ENCODE measurements around the gene SLC22A17. TPM values are rescaled to one million over a fixed set of nuclear protein-coding genes. Genes with fewer than 3 reads are reported as not detected.
"Not testable (repeated sequence)": the region's sequence is repeated elsewhere in the genome, so short reads cannot be mapped to it uniquely, and the experiment has no call there.

SLC22A17 gene
- total RNA-seq, 1 donor from 2014 or later = 22.2 TPM

DNA sequence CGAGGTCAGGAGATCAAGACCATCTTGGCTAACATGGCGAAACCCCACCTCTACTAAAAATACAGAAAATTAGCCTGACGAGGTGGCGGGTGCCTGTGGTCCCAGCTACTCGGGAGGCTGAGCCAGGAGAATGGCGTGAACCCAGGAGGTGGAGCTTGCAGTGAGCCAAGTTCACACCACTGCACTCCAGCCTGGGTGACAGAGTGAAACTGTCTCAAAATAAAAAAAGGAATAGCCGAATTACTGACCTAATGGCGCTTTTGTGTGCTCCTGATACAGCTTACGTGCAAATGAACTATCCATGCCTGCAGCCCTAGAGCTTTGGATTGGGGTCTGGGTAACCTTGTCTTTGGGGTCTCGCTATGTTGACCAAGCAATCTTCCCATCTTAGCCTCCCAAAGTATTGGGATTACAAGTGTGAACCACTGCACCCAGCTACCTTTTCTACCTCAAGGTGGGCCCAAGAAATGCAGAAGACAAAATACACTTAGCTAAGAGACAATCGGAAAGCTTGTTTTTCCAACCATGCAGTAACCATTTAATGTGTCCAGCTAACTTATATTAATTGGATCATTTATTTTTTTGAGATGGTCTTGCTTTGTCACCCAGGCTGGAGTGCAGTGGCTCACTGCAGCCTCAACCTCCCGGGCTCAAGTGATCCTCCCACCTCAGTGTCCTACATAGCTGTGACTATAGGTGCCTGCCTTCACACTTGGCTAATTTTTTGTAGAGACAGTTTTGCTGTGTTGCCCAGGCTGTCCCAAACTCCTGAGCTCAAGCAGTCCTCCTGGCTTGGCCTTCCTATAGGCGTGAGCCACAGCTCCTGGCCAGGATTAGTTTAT is 26.0 kb downstream of the SLC22A17 start:
- no peak for DNase-seq (ENCODE audit: low spot score)
- H3K9ac ChIP-seq = no peak overlapping the region
- no peak for TF ChIP-seq EZH2phosphoT487 (IDR thresholded peaks at IDR 0.05)
- no peak for TF ChIP-seq EZH2 (IDR thresholded peaks at IDR 0.05)
- TF ChIP-seq, protein P1, sequence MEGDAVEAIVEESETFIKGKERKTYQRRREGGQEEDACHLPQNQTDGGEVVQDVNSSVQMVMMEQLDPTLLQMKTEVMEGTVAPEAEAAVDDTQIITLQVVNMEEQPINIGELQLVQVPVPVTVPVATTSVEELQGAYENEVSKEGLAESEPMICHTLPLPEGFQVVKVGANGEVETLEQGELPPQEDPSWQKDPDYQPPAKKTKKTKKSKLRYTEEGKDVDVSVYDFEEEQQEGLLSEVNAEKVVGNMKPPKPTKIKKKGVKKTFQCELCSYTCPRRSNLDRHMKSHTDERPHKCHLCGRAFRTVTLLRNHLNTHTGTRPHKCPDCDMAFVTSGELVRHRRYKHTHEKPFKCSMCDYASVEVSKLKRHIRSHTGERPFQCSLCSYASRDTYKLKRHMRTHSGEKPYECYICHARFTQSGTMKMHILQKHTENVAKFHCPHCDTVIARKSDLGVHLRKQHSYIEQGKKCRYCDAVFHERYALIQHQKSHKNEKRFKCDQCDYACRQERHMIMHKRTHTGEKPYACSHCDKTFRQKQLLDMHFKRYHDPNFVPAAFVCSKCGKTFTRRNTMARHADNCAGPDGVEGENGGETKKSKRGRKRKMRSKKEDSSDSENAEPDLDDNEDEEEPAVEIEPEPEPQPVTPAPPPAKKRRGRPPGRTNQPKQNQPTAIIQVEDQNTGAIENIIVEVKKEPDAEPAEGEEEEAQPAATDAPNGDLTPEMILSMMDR (IDR thresholded peaks at IDR 0.05) = no peak
- Mint-ChIP-seq H3K27me3 (ENCODE audit: insufficient read depth, low read depth) (peaks cover 6% of the 10 kb centered on the region), H3K4me1 (peaks cover 12% of the 10 kb centered on the region), H3K36me3 (peaks cover 19% of the 10 kb centered on the region), H3K27ac (peak overlapping the region; percentile 28), H3K4me3 (no peak overlapping the region), H3K9me3 (no peaks in the 10 kb centered on the region)
- no peaks in the 10 kb centered on the region for H3K27me3 ChIP-seq
- H3K9me3 ChIP-seq (ENCODE audit: low read depth) = no peaks in the 10 kb centered on the region
- H3K4me1 ChIP-seq = peaks cover 17% of the 10 kb centered on the region
- peaks cover 14% of the 10 kb centered on the region for H3K36me3 ChIP-seq
- H3F3A ChIP-seq (ENCODE audit: low read depth) = peaks cover 50% of the 10 kb centered on the region
- peaks cover 26% of the 10 kb centered on the region for H3K79me2 ChIP-seq (ENCODE audit: low read depth)
- H3K4me2 ChIP-seq = no peak overlapping the region
- H3K4me3 ChIP-seq = no peak overlapping the region
- no peak overlapping the region for H3K27ac ChIP-seq
- H2AFZ ChIP-seq (replicated peaks) = no peak overlapping the region
- H4K20me1 ChIP-seq (ENCODE audit: low read depth) = peaks cover 20% of the 10 kb centered on the region

DNA sequence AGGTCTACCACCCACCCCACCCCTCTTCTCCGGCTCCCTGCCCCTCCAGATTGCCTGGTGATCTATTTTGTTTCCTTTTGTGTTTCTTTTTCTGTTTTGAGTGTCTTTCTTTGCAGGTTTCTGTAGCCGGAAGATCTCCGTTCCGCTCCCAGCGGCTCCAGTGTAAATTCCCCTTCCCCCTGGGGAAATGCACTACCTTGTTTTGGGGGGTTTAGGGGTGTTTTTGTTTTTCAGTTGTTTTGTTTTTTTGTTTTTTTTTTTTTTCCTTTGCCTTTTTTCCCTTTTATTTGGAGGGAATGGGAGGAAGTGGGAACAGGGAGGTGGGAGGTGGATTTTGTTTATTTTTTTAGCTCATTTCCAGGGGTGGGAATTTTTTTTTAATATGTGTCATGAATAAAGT is 26.9 kb downstream of the SLC22A17 start:
- Mint-ChIP-seq H3K4me1 (peaks cover 15% of the 10 kb centered on the region), H3K36me3 (peaks cover 19% of the 10 kb centered on the region)
- not testable (repeated sequence) for H2AFZ ChIP-seq (replicated peaks); H3K9ac ChIP-seq; H3K27me3 Mint-ChIP-seq (ENCODE audit: insufficient read depth, low read depth); H3K9me3 ChIP-seq (ENCODE audit: low read depth); H3K4me3 Mint-ChIP-seq; H3K4me2 ChIP-seq; H3K27me3 ChIP-seq; H3K27ac Mint-ChIP-seq; DNase-seq (ENCODE audit: low spot score); H3K4me3 ChIP-seq; H3K27ac ChIP-seq; H3K9me3 Mint-ChIP-seq
- Histone ChIP-seq H3F3A (ENCODE audit: low read depth) (peaks cover 51% of the 10 kb centered on the region), H3K4me1 (peaks cover 17% of the 10 kb centered on the region), H4K20me1 (ENCODE audit: low read depth) (peaks cover 20% of the 10 kb centered on the region), H3K36me3 (peaks cover 14% of the 10 kb centered on the region), H3K79me2 (ENCODE audit: low read depth) (peaks cover 29% of the 10 kb centered on the region)

DNA sequence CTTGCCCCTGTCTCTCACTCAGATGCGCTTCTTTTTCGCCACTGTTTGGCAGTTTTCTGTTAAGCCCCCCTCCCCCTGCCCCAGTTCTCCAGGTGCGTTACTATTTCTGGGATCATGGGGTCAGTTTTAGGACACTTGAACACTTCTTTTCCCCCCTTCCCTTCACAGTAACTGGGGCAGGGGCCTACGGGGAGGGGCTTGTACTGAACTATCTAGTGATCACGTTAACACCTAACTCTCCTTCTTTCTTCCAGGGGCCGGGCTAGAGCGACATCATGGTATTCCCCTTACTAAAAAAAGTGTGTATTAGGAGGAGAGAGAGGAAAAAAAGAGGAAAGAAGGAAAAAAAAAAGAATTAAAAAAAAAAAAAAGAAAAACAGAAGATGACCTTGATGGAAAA is 27.7 kb downstream of the SLC22A17 start:
- no peaks in the 10 kb centered on the region for H3K27me3 ChIP-seq
- no peak overlapping the region for H3K27ac ChIP-seq
- no peak overlapping the region for H2AFZ ChIP-seq (replicated peaks)
- peaks cover 58% of the 10 kb centered on the region for H3F3A ChIP-seq (ENCODE audit: low read depth)
- no peaks in the 10 kb centered on the region for H3K9me3 ChIP-seq (ENCODE audit: low read depth)
- peaks cover 21% of the 10 kb centered on the region for H3K4me1 ChIP-seq
- peaks cover 20% of the 10 kb centered on the region for H4K20me1 ChIP-seq (ENCODE audit: low read depth)
- peaks cover 29% of the 10 kb centered on the region for H3K79me2 ChIP-seq (ENCODE audit: low read depth)
- TF ChIP-seq, protein P1 (IDR thresholded peaks at IDR 0.05) = no peak
- no peak for TF ChIP-seq EZH2 (IDR thresholded peaks at IDR 0.05)
- no peak for TF ChIP-seq EZH2phosphoT487 (IDR thresholded peaks at IDR 0.05)
- peaks cover 20% of the 10 kb centered on the region for H3K36me3 Mint-ChIP-seq
- H3K36me3 ChIP-seq = peaks cover 14% of the 10 kb centered on the region
- H3K4me3 ChIP-seq = no peak overlapping the region
- H3K9me3 Mint-ChIP-seq = no peaks in the 10 kb centered on the region
- peaks cover 23% of the 10 kb centered on the region for H3K4me1 Mint-ChIP-seq
- H3K27me3 Mint-ChIP-seq (ENCODE audit: insufficient read depth, low read depth) = peaks cover 13% of the 10 kb centered on the region
- H3K4me3 Mint-ChIP-seq = no peak overlapping the region
- no peak for DNase-seq (ENCODE audit: low spot score)
- no peak overlapping the region for H3K4me2 ChIP-seq
- H3K27ac Mint-ChIP-seq = no peak overlapping the region
- H3K9ac ChIP-seq = no peak overlapping the region

DNA sequence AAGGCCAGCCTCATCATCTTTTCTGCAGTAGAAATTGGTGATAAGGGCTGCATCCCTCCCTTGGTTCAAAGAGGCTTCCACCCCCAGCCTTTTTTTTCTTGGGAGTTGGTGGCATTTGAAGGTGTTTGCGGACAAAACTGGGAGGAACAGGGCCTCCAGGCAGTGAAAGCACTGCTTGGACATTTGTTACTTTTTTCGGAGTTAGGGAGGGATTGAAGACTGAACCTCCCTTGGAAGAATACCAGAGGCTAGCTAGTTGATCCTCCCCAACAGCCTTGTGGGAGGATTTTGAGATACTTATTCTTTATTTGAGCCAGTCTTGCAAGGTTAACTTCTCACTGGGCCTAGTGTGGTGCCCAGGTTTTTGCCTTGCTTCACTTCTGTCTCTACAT is 28.2 kb downstream of the SLC22A17 start:
- no peak overlapping the region for H3K9ac ChIP-seq
- Mint-ChIP-seq H3K9me3 (no peaks in the 10 kb centered on the region), H3K27ac (no peak overlapping the region), H3K27me3 (ENCODE audit: insufficient read depth, low read depth) (peaks cover 15% of the 10 kb centered on the region), H3K36me3 (peaks cover 25% of the 10 kb centered on the region), H3K4me3 (peak overlapping the region; percentile 18), H3K4me1 (peaks cover 27% of the 10 kb centered on the region)
- peaks cover 14% of the 10 kb centered on the region for H3K36me3 ChIP-seq
- no peak overlapping the region for H3K4me3 ChIP-seq
- peaks cover 29% of the 10 kb centered on the region for H3K79me2 ChIP-seq (ENCODE audit: low read depth)
- H3K4me1 ChIP-seq = peaks cover 22% of the 10 kb centered on the region
- H3K27me3 ChIP-seq = no peaks in the 10 kb centered on the region
- H3K9me3 ChIP-seq (ENCODE audit: low read depth) = no peaks in the 10 kb centered on the region
- DNase-seq (ENCODE audit: low spot score) = no peak
- TF ChIP-seq EZH2 (IDR thresholded peaks at IDR 0.05) (no peak), EZH2phosphoT487 (IDR thresholded peaks at IDR 0.05) (no peak)
- TF ChIP-seq, protein P1 (IDR thresholded peaks at IDR 0.05) = no peak
- no peak overlapping the region for H3K27ac ChIP-seq
- H3F3A ChIP-seq (ENCODE audit: low read depth) = peaks cover 64% of the 10 kb centered on the region
- no peak overlapping the region for H3K4me2 ChIP-seq
- H4K20me1 ChIP-seq (ENCODE audit: low read depth) = peaks cover 20% of the 10 kb centered on the region
- no peak overlapping the region for H2AFZ ChIP-seq (replicated peaks)
